B cell (primary cell): Measurements from ENCODE around the gene SPRY1. TPM values are rescaled to one million over a fixed set of nuclear protein-coding genes. Genes with fewer than 3 reads are reported as not detected.

Experiments used
- ATAC-seq: fragments of 200-7000 bp; cut with Tn5 transposase; one replicate; pipeline ENCODE4 v1.10.0; 2021; ENCODE audit warnings: low read depth, mild to moderate bottlenecking, moderate number of reproducible peaks, moderate library complexity
- CTCF ChIA-PET: fragments of 350-600 bp; sonication (Branson Sonifier 250); formaldehyde crosslinking; loops from one replicate; lab custom pipeline; 2021; ENCODE audit warnings: antibody characterized with exemption, inconsistent platforms; lab: Charles Lee
- POLR2A ChIA-PET: fragments of 350-600 bp; sonication (Branson Sonifier 250); formaldehyde crosslinking; loops from one replicate; lab custom pipeline; 2021; ENCODE audit warnings: antibody characterized with exemption; lab: Charles Lee
- DNase-seq: peaks from one replicate; pipeline ENCODE4 v3.0.0; 2013
- H2AFZ ChIP-seq: 2 replicates; pipeline ENCODE4 v1.6.1; 2012; ENCODE audit warnings: mild to moderate bottlenecking, low read depth, low read length; ENCODE audit not compliant: insufficient read depth, poor library complexity, severe bottlenecking
- H3K27ac ChIP-seq, 2 donors: 1 replicate in 1 of 2; 2 replicates in 1 of 2; pipeline ENCODE4 v1.5.1; 2012 to 2013; ENCODE audit warnings: low read length in 2 of 2, mild to moderate bottlenecking in 2 of 2, moderate library complexity in 1 of 2
- H3K27me3 ChIP-seq, 4 experiments: fragments of 200-600 bp in 1 of 4; sonication (generic) in 1 of 4; replicated peaks in 1 of 4; 1 replicate in 2 of 4; 2 replicates in 2 of 4; pipeline versions ENCODE4 v1.6.1 to v1.7.0; 2013 to 2016; ENCODE audit warnings: low read length in 3 of 4, mild to moderate bottlenecking in 2 of 4, mixed read lengths in 1 of 4, moderate library complexity in 1 of 4; ENCODE audit not compliant: insufficient read depth in 4 of 4, control insufficient read depth in 3 of 4; ENCODE audit errors: control extremely low read depth in 1 of 4
- H3K36me3 ChIP-seq, 2 experiments: replicated peaks in 1 of 2; 1 replicate in 1 of 2; 2 replicates in 1 of 2; pipeline versions ENCODE4 v1.6.1 to v1.7.1; 2013; ENCODE audit warnings: low read length in 1 of 2; ENCODE audit not compliant: insufficient read depth in 2 of 2, control insufficient read depth in 1 of 2; ENCODE audit errors: control extremely low read depth in 1 of 2, extremely low read depth in 1 of 2
- H3K4me1 ChIP-seq, 2 donors: fragments of 200-600 bp in 1 of 2; sonication (generic) in 1 of 2; 1 replicate in 1 of 2; 2 replicates in 1 of 2; pipeline versions ENCODE4 v1.5.1 to v1.6.1; 2013 to 2017; ENCODE audit warnings: low read length in 2 of 2; ENCODE audit not compliant: control insufficient read depth in 2 of 2, insufficient read depth in 2 of 2
- H3K4me2 ChIP-seq: replicated peaks from 2 replicates; pipeline ENCODE3; 2012; ENCODE audit warnings: mild to moderate bottlenecking, low read depth, low read length; ENCODE audit not compliant: poor library complexity, severe bottlenecking
- H3K4me3 ChIP-seq, 5 experiments: fragments of 200-600 bp in 1 of 5; sonication (generic) in 1 of 5; 1 replicate in 3 of 5; 2 replicates in 2 of 5; pipeline versions ENCODE4 v1.5.1 to v1.7.0; 2011 to 2016; ENCODE audit warnings: low read length in 4 of 5, mild to moderate bottlenecking in 4 of 5, low read depth in 2 of 5, control low read depth in 1 of 5, moderate library complexity in 1 of 5; ENCODE audit not compliant: insufficient read depth in 1 of 5; ENCODE audit errors: control extremely low read depth in 1 of 5, extremely low read depth in 1 of 5
- H3K79me2 ChIP-seq: fragments of 200-600 bp; sonication (generic); one replicate; pipeline ENCODE4 v1.6.0; 2016; ENCODE audit warnings: low read length; ENCODE audit not compliant: control insufficient read depth, insufficient read depth
- H3K9ac ChIP-seq: fragments of 200-600 bp; sonication (generic); 2 replicates; pipeline ENCODE4 v1.6.1; 2017; ENCODE audit warnings: mild to moderate bottlenecking, low read length, moderate library complexity
- H3K9me3 ChIP-seq, 3 donors: one replicate each; pipeline versions ENCODE4 v1.6.1 to v1.7.1; 2013; ENCODE audit warnings: low read length in 2 of 3; ENCODE audit not compliant: control insufficient read depth in 2 of 3, insufficient read depth in 1 of 3; ENCODE audit errors: control extremely low read depth in 1 of 3
- H4K20me1 ChIP-seq: 2 replicates; pipeline ENCODE4 v1.6.0; 2012; ENCODE audit warnings: mild to moderate bottlenecking, low read length; ENCODE audit not compliant: insufficient read depth, control insufficient read depth, poor library complexity, severe bottlenecking
- H3K27ac Mint-ChIP-seq: one replicate; pipeline ENCODE4 v1.8.0; 2021; ENCODE audit warnings: mixed read lengths
- H3K27me3 Mint-ChIP-seq: one replicate; pipeline ENCODE4 v1.8.0; 2021; ENCODE audit warnings: mixed read lengths
- H3K4me1 Mint-ChIP-seq: one replicate; pipeline ENCODE4 v1.8.0; 2021; ENCODE audit warnings: mixed read lengths
- H3K4me3 Mint-ChIP-seq: one replicate; pipeline ENCODE4 v1.8.0; 2021; ENCODE audit warnings: mixed read lengths
- H3K9me3 Mint-ChIP-seq: one replicate; pipeline ENCODE4 v1.8.0; 2022; ENCODE audit warnings: mixed read lengths; ENCODE audit not compliant: insufficient read depth
- CTCF ChIP-seq: fragments of 200-600 bp; IDR thresholded peaks from one replicate; pipeline ENCODE4 v1.8.0; 2022; ENCODE audit warnings: antibody characterized with exemption, mild to moderate bottlenecking
- EZH2 ChIP-seq: IDR thresholded peaks from 2 replicates; pipeline ENCODE4 v1.6.1; 2012; ENCODE audit warnings: borderline replicate concordance, low read depth, mild to moderate bottlenecking, moderate library complexity, low read length; ENCODE audit not compliant: insufficient read depth, poor library complexity, severe bottlenecking
- WGBS: methylation state at CpG from one replicate; pipeline ENCODE4 v1.1.5; 2013; ENCODE audit warnings: missing lambda C conversion rate; ENCODE audit not compliant: insufficient coverage; 5-methylcytosine and 5-hydroxymethylcytosine counted together
- intact Hi-C: fragments of 100-400 bp; cut with micrococcal nuclease; formaldehyde crosslinking; loops from one replicate; pipeline ENCODE4 v1.10.0; 2022
- polyA plus RNA-seq: library from polyadenylated mRNA; depleted of rRNA; stranded (reverse); fragments of >200 nt; gene quantifications from 2 replicates; pipeline ENCODE4 v1.2.3, GENCODE V29; 2012
- total RNA-seq, 2 donors: library from RNA; stranded (reverse); fragments of 120-200 nt in 1 of 2; gene quantifications; 1 replicate in 1 of 2; 2 replicates in 1 of 2; pipeline versions ENCODE4 v1.2.3 to v1.2.4, GENCODE V29; 2013 to 2022

The SPRY1 gene
- total and polyA plus RNA-seq, 2 donors (not counting 1 experiment from before 2014, with no cell fraction given) = 4.7 to 6.9 TPM

GRCh38 chr4:123405267-123405865, 8.8 kb downstream of the SPRY1 start:
- intact Hi-C loops = no loop called here
- H3K36me3 ChIP-seq = peaks cover 0 to 10% of the 10 kb centered on the region in 2 experiments
- H4K20me1 ChIP-seq = no peaks in the 10 kb centered on the region
- ChIA-PET POLR2A (no interaction called here), CTCF (no interaction called here)
- Mint-ChIP-seq H3K4me3 (no peak overlapping the region), H3K27me3 (peaks cover 14% of the 10 kb centered on the region), H3K9me3 (no peaks in the 10 kb centered on the region), H3K4me1 (peaks cover 5% of the 10 kb centered on the region), H3K27ac (no peak overlapping the region)
- peaks cover 0 to 3% (median 0%) of the 10 kb centered on the region in 4 experiments for H3K27me3 ChIP-seq
- H3K27ac ChIP-seq = no peak overlapping the region
- H3K4me1 ChIP-seq = peaks cover 0 to 2% of the 10 kb centered on the region in 2 donors
- H3K79me2 ChIP-seq = peaks cover 4% of the 10 kb centered on the region
- no peak overlapping the region for H3K4me3 ChIP-seq
- no peak overlapping the region for H3K4me2 ChIP-seq
- no peaks in the 10 kb centered on the region for H3K9me3 ChIP-seq
- DNase-seq (no peak), ATAC-seq (no peak)
- no peak for TF ChIP-seq EZH2
- TF ChIP-seq CTCF = no peak
- 84% methylated on average over 4 of the region's 5 CpGs for WGBS
- H3K9ac ChIP-seq = no peak overlapping the region
- no peak overlapping the region for H2AFZ ChIP-seq

GRCh38 chr4:123406872-123407271, 10.3 kb downstream of the SPRY1 start:
- Mint-ChIP-seq H3K9me3 (no peaks in the 10 kb centered on the region), H3K27ac (no peak overlapping the region), H3K4me1 (peaks cover 4% of the 10 kb centered on the region), H3K27me3 (peaks cover 5% of the 10 kb centered on the region), H3K4me3 (no peak overlapping the region)
- H3K4me3 ChIP-seq = no peak overlapping the region
- WGBS = 100% methylated on average over 1 of the region's 4 CpGs
- H4K20me1 ChIP-seq = no peaks in the 10 kb centered on the region
- H3K4me1 ChIP-seq = peaks cover 3 to 5% of the 10 kb centered on the region in 2 donors
- ATAC-seq (no peak), DNase-seq (no peak)
- H3K27ac ChIP-seq = no peak overlapping the region
- H3K9ac ChIP-seq = no peak overlapping the region
- no peaks in the 10 kb centered on the region for H3K9me3 ChIP-seq
- ChIA-PET CTCF (no interaction called here), POLR2A (no interaction called here)
- intact Hi-C loops = no loop called here
- peaks cover 0 to 10% of the 10 kb centered on the region in 2 experiments for H3K36me3 ChIP-seq
- H3K79me2 ChIP-seq = no peaks in the 10 kb centered on the region
- no peak overlapping the region for H2AFZ ChIP-seq
- no peak for TF ChIP-seq EZH2
- no peak for TF ChIP-seq CTCF
- H3K27me3 ChIP-seq = peaks cover 0 to 1% (median 0%) of the 10 kb centered on the region in 4 experiments
- no peak overlapping the region for H3K4me2 ChIP-seq
